Mucosa of descending colon (tissue), 3 donors: ENCODE results near the gene GALNT9. TPM values are rescaled to one million over a fixed set of nuclear protein-coding genes. Genes with fewer than 3 reads are reported as not detected.

ENCODE experiments used
- ATAC-seq: fragments of 200-7000 bp; cut with Tn5 transposase; one replicate; pipeline ENCODE4 v1.9.1; 2020; ENCODE audit warnings: mild to moderate bottlenecking, moderate library complexity
- DNase-seq, 3 donors: peaks; one replicate each; pipeline ENCODE4 v3.0.0-alpha.2; 2020
- H3K36me3 ChIP-seq: fragments of 200-600 bp; one replicate; pipeline ENCODE4 v1.8.0; 2021; ENCODE audit warnings: low read depth, mild to moderate bottlenecking
- H3K4me1 ChIP-seq: fragments of 200-600 bp; one replicate; pipeline ENCODE4 v1.8.0; 2021; ENCODE audit warnings: low read depth, mild to moderate bottlenecking
- H3K4me3 ChIP-seq: fragments of 200-600 bp; one replicate; pipeline ENCODE4 v1.8.0; 2021; ENCODE audit warnings: mild to moderate bottlenecking
- H3K9me3 ChIP-seq: fragments of 200-600 bp; one replicate; pipeline ENCODE4 v1.8.0; 2021; ENCODE audit warnings: mild to moderate bottlenecking
- CTCF ChIP-seq: fragments of 200-600 bp; IDR thresholded peaks from one replicate; pipeline ENCODE4 v1.8.0; 2022; ENCODE audit warnings: antibody characterized with exemption, mild to moderate bottlenecking
- intact Hi-C, 2 donors: fragments of 100-400 bp; cut with DNase I in 1 of 2; cut with micrococcal nuclease in 1 of 2; formaldehyde crosslinking; loops; one replicate each; pipeline versions ENCODE4 v1.11.0 to v1.11.1; 2022; cut with DNase I, micrococcal nuclease
- total RNA-seq, 3 donors: library from RNA; stranded (reverse); fragmentation: NEBNext Ultra II Directional in 2 of 3; extraction: Animal tissue kit (Norgen Biotek cat#: 25700) in 2 of 3; gene quantifications; one replicate each; pipeline versions ENCODE4 v1.2.1 to v1.2.4, GENCODE V29; 2021 to 2023
- donor health status: DM: no; HTN: no; CAD: no; lungs with moderate emphysema.
- donor health status: DM: no; HTN: no; CAD: no.
- donor health status: DM: no; HTN: yes; CAD: no.

The GALNT9 gene
- total RNA-seq, 3 donors from 2014 or later, result 0.43 to 3.7 TPM; not detected in 1

- DNase-seq, result no peak
- no peak for ATAC-seq
- Histone ChIP-seq H3K9me3 (no peaks in the 10 kb centered on the region), H3K4me1 (no peaks in the 10 kb centered on the region), H3K4me3 (no peak overlapping the region), H3K36me3 (no peaks in the 10 kb centered on the region)
- intact Hi-C loops, result no loop called here
- TF ChIP-seq CTCF, result no peak
Measured at GRCh38 chr12:132365226-132365625, 35.8 kb upstream of the GALNT9 start.

GRCh38 chr12:132364348-132364902 lies 35.0 kb upstream of the GALNT9 start:
- Histone ChIP-seq H3K36me3 (no peaks in the 10 kb centered on the region), H3K9me3 (no peaks in the 10 kb centered on the region), H3K4me1 (no peaks in the 10 kb centered on the region), H3K4me3 (no peak overlapping the region)
- no peak for DNase-seq
- ATAC-seq, result no peak
- intact Hi-C loops, result no loop called here
- TF ChIP-seq CTCF, result no peak

- H3K36me3 ChIP-seq, result no peaks in the 10 kb centered on the region
- intact Hi-C loops, result no loop called here
- H3K4me3 ChIP-seq, result no peak overlapping the region
- H3K4me1 ChIP-seq, result no peaks in the 10 kb centered on the region
- H3K9me3 ChIP-seq, result no peaks in the 10 kb centered on the region
- no peak for TF ChIP-seq CTCF
- DNase-seq, result peak in 1 of 3 donors; percentile 25
- ATAC-seq, result no peak
Measured at GRCh38 chr12:132363661-132364347, 34.4 kb upstream of the GALNT9 start.

GRCh38 chr12:132362996-132363660 lies 33.7 kb upstream of the GALNT9 start:
- no peaks in the 10 kb centered on the region for H3K36me3 ChIP-seq
- peak in 1 of 3 donors; percentile 21 for DNase-seq
- no peak for TF ChIP-seq CTCF
- no peaks in the 10 kb centered on the region for H3K4me1 ChIP-seq
- no peak for ATAC-seq
- no peak overlapping the region for H3K4me3 ChIP-seq
- intact Hi-C loops, result no loop called here
- H3K9me3 ChIP-seq, result no peaks in the 10 kb centered on the region

GRCh38 chr12:132360906-132361777 lies 31.8 kb upstream of the GALNT9 start:
- Histone ChIP-seq H3K9me3 (no peaks in the 10 kb centered on the region), H3K4me3 (no peak overlapping the region), H3K36me3 (no peaks in the 10 kb centered on the region), H3K4me1 (no peaks in the 10 kb centered on the region)
- DNase-seq (peak in 1 of 3 donors; percentile 30), ATAC-seq (no peak)
- TF ChIP-seq CTCF, result no peak
- intact Hi-C loops, result no loop called here
